Stimulated activated CD8-positive, alpha-beta memory T cell treated with anti-CD3 and anti-CD28 coated beads, Interleukin-15, amount 100 ng/mL, for 48 hours (primary cell): ENCODE measurements around the gene COP1.
"Not testable (repeated sequence)": the region's sequence is repeated elsewhere in the genome, so short reads cannot be mapped to it uniquely, and the experiment has no call there.

Source experiments
- DNase-seq, 2 donors: peaks; one replicate each; pipeline ENCODE4 v3.0.0-alpha.2; 2020; ENCODE audit warnings: low read depth in 2 of 2

The COP1 gene

GRCh38 chr1:176043537-176043936 is 163.5 kb downstream of the COP1 start:
- DNase-seq = no peak

- no peak for DNase-seq
These were observed 173.2 kb downstream of the COP1 start for GRCh38 chr1:176033881-176034280.

- DNase-seq = no peak
These were observed 173.6 kb downstream of the COP1 start for GRCh38 chr1:176033474-176033873.

- DNase-seq = no peak
These were observed 174.9 kb downstream of the COP1 start for GRCh38 chr1:176032040-176032645.

GRCh38 chr1:176029609-176030008 is 177.5 kb downstream of the COP1 start:
- no peak for DNase-seq

- no peak for DNase-seq
These were observed 177.9 kb downstream of the COP1 start for GRCh38 chr1:176029155-176029554.

- DNase-seq = peak; percentile 1 to 7
These were observed 179.2 kb downstream of the COP1 start for GRCh38 chr1:176027934-176028333.

- no peak for DNase-seq
These were observed 184.5 kb downstream of the COP1 start for GRCh38 chr1:176022574-176022973.

GRCh38 chr1:176017722-176018121 is 189.4 kb downstream of the COP1 start:
- no peak for DNase-seq

GRCh38 chr1:176009951-176010350 is 197.1 kb downstream of the COP1 start:
- no peak for DNase-seq

- DNase-seq = not testable (repeated sequence)
These were observed 199.2 kb downstream of the COP1 start for GRCh38 chr1:176007756-176008389.

- not testable (repeated sequence) for DNase-seq
These were observed 212.4 kb downstream of the COP1 start for GRCh38 chr1:175994660-175995059.

GRCh38 chr1:175992825-175993224 is 214.3 kb downstream of the COP1 start:
- not testable (repeated sequence) for DNase-seq

- DNase-seq = not testable (repeated sequence)
These were observed 214.9 kb downstream of the COP1 start for GRCh38 chr1:175992202-175992601.

GRCh38 chr1:175984813-175985212 is 222.3 kb downstream of the COP1 start:
- no peak for DNase-seq

GRCh38 chr1:175984057-175984812 is 222.9 kb downstream of the COP1 start:
- no peak for DNase-seq

- not testable (repeated sequence) for DNase-seq
These were observed 223.7 kb downstream of the COP1 start for GRCh38 chr1:175983363-175983762.

GRCh38 chr1:175981128-175981527 is 226.0 kb downstream of the COP1 start:
- no peak for DNase-seq

GRCh38 chr1:175978926-175979325 is 228.2 kb downstream of the COP1 start:
- DNase-seq = no peak

GRCh38 chr1:175978476-175978875 is 228.6 kb downstream of the COP1 start:
- no peak for DNase-seq

- no peak for DNase-seq
These were observed 230.0 kb downstream of the COP1 start for GRCh38 chr1:175976865-175977642.

- DNase-seq = no peak
These were observed 237.9 kb downstream of the COP1 start for GRCh38 chr1:175969231-175969630.
